GM21515 (cell line): ENCODE data around the gene ZCCHC17.

Experiments
- ATAC-seq: cut with Tn5 transposase; IDR thresholded peaks from one replicate; pipeline ENCODE4 v1.9.1; 2021; ENCODE audit not compliant: unreplicated experiment

Gene ZCCHC17

GRCh38 chr1:31302709-31303441 is 6.0 kb downstream of the ZCCHC17 start:
- ATAC-seq: no peak

- ATAC-seq: no peak
Measured at GRCh38 chr1:31306278-31306677, 9.4 kb downstream of the ZCCHC17 start.

GRCh38 chr1:31308036-31308435 is 11.2 kb downstream of the ZCCHC17 start:
- no peak for ATAC-seq

GRCh38 chr1:31310198-31310597 is 13.4 kb downstream of the ZCCHC17 start:
- ATAC-seq: no peak

- ATAC-seq: no peak
Measured at GRCh38 chr1:31315902-31316301, 19.1 kb downstream of the ZCCHC17 start.

- ATAC-seq: no peak
Measured at GRCh38 chr1:31318146-31318545, 21.3 kb downstream of the ZCCHC17 start.

- no peak for ATAC-seq
Measured at GRCh38 chr1:31324093-31324492, 27.3 kb downstream of the ZCCHC17 start.

GRCh38 chr1:31324992-31325391 is 28.2 kb downstream of the ZCCHC17 start:
- no peak for ATAC-seq

- ATAC-seq: no peak
Measured at GRCh38 chr1:31326461-31326860, 29.6 kb downstream of the ZCCHC17 start.

GRCh38 chr1:31327381-31327780 is 30.5 kb downstream of the ZCCHC17 start:
- ATAC-seq: no peak

GRCh38 chr1:31335007-31335406 is 38.2 kb downstream of the ZCCHC17 start:
- no peak for ATAC-seq

GRCh38 chr1:31336687-31337467 is 40.0 kb downstream of the ZCCHC17 start:
- no peak for ATAC-seq

GRCh38 chr1:31344503-31344902 is 47.7 kb downstream of the ZCCHC17 start:
- ATAC-seq: no peak

- ATAC-seq: no peak
Measured at GRCh38 chr1:31345635-31346034, 48.8 kb downstream of the ZCCHC17 start.

GRCh38 chr1:31346785-31347184 is 50.0 kb downstream of the ZCCHC17 start:
- ATAC-seq: no peak

- no peak for ATAC-seq
Measured at GRCh38 chr1:31348449-31348848, 51.6 kb downstream of the ZCCHC17 start.

- no peak for ATAC-seq
Measured at GRCh38 chr1:31354283-31354682, 57.5 kb downstream of the ZCCHC17 start.

- ATAC-seq: no peak
Measured at GRCh38 chr1:31356427-31356826, 59.6 kb downstream of the ZCCHC17 start.

GRCh38 chr1:31361607-31362006 is 64.8 kb downstream of the ZCCHC17 start:
- ATAC-seq: no peak

GRCh38 chr1:31362032-31362431 is 65.2 kb downstream of the ZCCHC17 start:
- ATAC-seq: no peak

- no peak for ATAC-seq
Measured at GRCh38 chr1:31364561-31365250, 67.9 kb downstream of the ZCCHC17 start.

GRCh38 chr1:31366796-31367195 is 70.0 kb downstream of the ZCCHC17 start:
- no peak for ATAC-seq
